HepG2 (cell line): ENCODE measurements around the gene CEBPG. TPM values are rescaled to one million over a fixed set of nuclear protein-coding genes. Genes with fewer than 3 reads are reported as not detected.

Source experiments
- ARID2 ChIP-seq: sonication (generic); formaldehyde crosslinking; IDR thresholded peaks from 2 replicates; pipeline ENCODE4 v1.8.1; 2022; ENCODE audit warnings: mild to moderate bottlenecking, missing genetic modification reagents, borderline replicate concordance
- ARID4A ChIP-seq: sonication (generic); formaldehyde crosslinking; IDR thresholded peaks from 2 replicates; pipeline ENCODE4 v1.5.0; 2020; ENCODE audit warnings: mild to moderate bottlenecking, missing genetic modification reagents, borderline replicate concordance
- DMAP1 ChIP-seq: IDR thresholded peaks from 2 replicates; pipeline ENCODE4 v1.6.1; 2016
- DNMT1 ChIP-seq: sonication (generic); formaldehyde crosslinking; IDR thresholded peaks from 2 replicates; pipeline ENCODE4 v1.5.1; 2020; ENCODE audit warnings: mild to moderate bottlenecking, missing genetic modification reagents
- MEF2D ChIP-seq: sonication (generic); formaldehyde crosslinking; IDR thresholded peaks from 2 replicates; pipeline ENCODE4 v1.5.1; 2020; ENCODE audit warnings: mild to moderate bottlenecking, missing genetic modification reagents
- MLLT10 ChIP-seq: sonication (generic); formaldehyde crosslinking; IDR thresholded peaks from 2 replicates; pipeline ENCODE4 v1.4.0; 2020; ENCODE audit warnings: missing genetic modification reagents
- POLR2AphosphoS2 ChIP-seq: IDR thresholded peaks from 2 replicates; pipeline ENCODE4 v1.6.1; 2011; ENCODE audit warnings: low read depth, low read length, improper control_type of control experiment
- RARA ChIP-seq: IDR thresholded peaks from 2 replicates; pipeline ENCODE4 v1.6.1; 2016; ENCODE audit warnings: missing genetic modification reagents, missing compliant biosample characterization
- ZNF180 ChIP-seq: sonication (generic); formaldehyde crosslinking; IDR thresholded peaks from 2 replicates; pipeline ENCODE4 v1.4.0; 2020; ENCODE audit warnings: low read depth, missing genetic modification reagents, borderline replicate concordance
- ZNF24 ChIP-seq: fragments of 450-650 bp; IDR thresholded peaks from 2 replicates; pipeline ENCODE4 v1.6.1; 2017; ENCODE audit warnings: antibody characterized with exemption, mild to moderate bottlenecking
- ZNF296 ChIP-seq: sonication (generic); formaldehyde crosslinking; conservative IDR thresholded peaks from 2 replicates; pipeline ENCODE4 v1.5.0; 2020; ENCODE audit warnings: mild to moderate bottlenecking, missing genetic modification reagents
- ZNF430 ChIP-seq: sonication (generic); formaldehyde crosslinking; IDR thresholded peaks from 2 replicates; pipeline ENCODE4 v1.9.0; 2021; ENCODE audit warnings: mild to moderate bottlenecking, missing genetic modification reagents
- ZNF670 ChIP-seq: sonication (generic); formaldehyde crosslinking; IDR thresholded peaks from 2 replicates; pipeline ENCODE4 v1.8.0; 2022; ENCODE audit warnings: mild to moderate bottlenecking, missing genetic modification reagents, borderline replicate concordance
- polyA plus RNA-seq, 8 experiments: library from polyadenylated mRNA; depleted of rRNA in 3 of 8; stranded (reverse) in 7 of 8; unstranded in 1 of 8; fragments of >200 nt; fragmentation: Illumina TruSeq in 4 of 8; extraction: Trizol in 4 of 8; gene quantifications; 2 replicates each; pipeline versions ENCODE4 v1.2.1 to v1.2.3, GENCODE V29; 2011 to 2016; ENCODE audit warnings: low read depth in 4 of 8, missing spikeins in 1 of 8, mixed read lengths in 1 of 8; ENCODE audit not compliant: insufficient read depth in 1 of 8
- total RNA-seq, 5 experiments: library from RNA; depleted of rRNA; stranded (reverse); fragments of >200 nt; fragmentation: Illumina TruSeq; extraction: Trizol; gene quantifications; 2 replicates each; pipeline ENCODE4 v1.2.3, GENCODE V29; 2016; ENCODE audit warnings: low read depth in 1 of 5

CEBPG gene
- total and polyA plus RNA-seq, 2 of the 13 experiments (the other 11 are each of a cell fraction or from before 2014, with no cell fraction given) = 25.7 to 34.3 TPM

GRCh38 chr19:33376941-33377557, 3.5 kb downstream of the CEBPG start (continued):
- no peak for TF ChIP-seq MLLT10 (CRISPR knock-in tag)
- 0 out of 2 replicates have a peak, but pooled peaks have one; percentile 39 for TF ChIP-seq MEF2D (CRISPR knock-in tag)
- TF ChIP-seq DNMT1 (CRISPR knock-in tag) = no peak
- TF ChIP-seq ZNF24 = no peak
- no peak for TF ChIP-seq DMAP1
- no peak for TF ChIP-seq ARID2 (CRISPR knock-in tag)
- TF ChIP-seq ZNF180 (CRISPR knock-in tag) = no peak
- TF ChIP-seq RARA (CRISPR knock-in tag) = 0 out of 2 replicates have a peak, but pooled peaks have one; percentile 5
- TF ChIP-seq ZNF296 (CRISPR knock-in tag) = no peak
- TF ChIP-seq POLR2AphosphoS2 = 0 out of 2 replicates have a peak, but pooled peaks have one; percentile 59
- TF ChIP-seq ZNF430 (CRISPR knock-in tag) = no peak
- 0 out of 2 replicates have a peak, but pooled peaks have one; percentile 17 for TF ChIP-seq ZNF670 (CRISPR knock-in tag)
- peak; percentile 36; the same call in 1 of the 2 replicates for TF ChIP-seq ARID4A
